GM12891 (cell line): ENCODE results near the gene PFKFB4.

Experiments
- POLR2A ChIP-seq: IDR thresholded peaks from 2 replicates; pipeline ENCODE4 v1.6.1; 2011; ENCODE audit warnings: low read depth, low read length, control low read depth
- POLR2AphosphoS5 ChIP-seq: IDR thresholded peaks from 2 replicates; pipeline ENCODE4 v1.6.1; 2011; ENCODE audit warnings: low read depth, low read length, control low read depth
- TAF1 ChIP-seq: IDR thresholded peaks from 2 replicates; pipeline ENCODE4 v1.6.1; 2011; ENCODE audit warnings: low read depth, low read length, control low read depth

GRCh38 chr3:48568476-48568875, 11.9 kb upstream of the PFKFB4 start:
- no peak for TF ChIP-seq POLR2A
- TF ChIP-seq TAF1: no peak
- no peak for TF ChIP-seq POLR2AphosphoS5
